ENCODE results near the gene ITGB1.
A peak's percentile ranks its signal among the peaks of the same experiment; 100 is the strongest.
"Not testable (repeated sequence)": the region's sequence is repeated elsewhere in the genome, so short reads cannot be mapped to it uniquely, and the experiment has no call there.

ITGB1 gene

DNA sequence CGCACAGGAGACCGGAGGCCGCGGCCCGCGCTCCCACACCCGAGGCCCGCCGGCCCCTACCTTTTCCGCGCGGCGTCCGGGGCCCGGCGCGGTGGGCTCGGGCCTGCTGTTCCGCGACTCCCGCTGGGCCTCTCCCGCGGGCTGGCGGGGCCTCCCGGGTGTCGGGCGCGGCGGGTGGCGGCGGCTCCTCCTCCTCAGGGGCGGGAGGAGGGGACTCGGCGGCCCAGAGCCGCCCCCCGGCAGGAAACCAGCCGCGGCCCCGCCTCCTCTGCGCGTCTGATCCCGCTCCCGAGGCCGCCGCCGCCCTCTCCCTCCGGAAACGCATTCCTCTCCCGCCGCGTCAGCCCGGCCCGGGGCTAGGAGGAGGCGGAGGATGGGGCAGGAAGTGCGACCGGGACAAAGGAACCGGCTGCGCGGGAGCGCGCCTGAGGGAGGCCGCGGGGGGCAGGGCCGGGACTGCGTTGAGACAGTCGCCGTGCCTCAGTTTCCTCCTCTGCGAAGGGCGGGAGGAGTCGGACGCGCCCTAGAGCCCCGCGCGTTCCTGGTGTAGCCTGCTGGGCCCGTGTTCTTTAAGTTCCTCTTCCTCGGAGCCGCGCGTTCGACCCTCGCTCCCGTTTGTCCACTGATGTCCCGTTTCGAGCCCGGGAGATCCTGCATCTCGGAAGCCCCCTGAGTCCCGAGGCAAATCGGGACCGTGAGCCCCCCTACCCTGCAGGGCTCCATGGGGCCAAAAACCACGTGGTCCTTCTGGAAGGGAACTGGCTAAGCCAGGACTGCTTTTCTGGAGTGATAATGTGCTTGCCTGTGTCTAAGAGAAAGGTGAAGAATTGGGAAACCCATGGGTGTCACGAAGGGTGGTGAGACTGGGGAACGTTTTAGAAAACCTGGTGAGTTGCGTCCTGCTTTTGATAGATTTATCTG, at the start of gene ITGB1:
Gene ITGB1, minus strand, starts transcription at position 146 of the 921 bp plus-strand sequence. CDS start 22,672 bp downstream, outside the sequence.
- DNase-seq: peak; percentile 87 to 94 (median 91)

DNA sequence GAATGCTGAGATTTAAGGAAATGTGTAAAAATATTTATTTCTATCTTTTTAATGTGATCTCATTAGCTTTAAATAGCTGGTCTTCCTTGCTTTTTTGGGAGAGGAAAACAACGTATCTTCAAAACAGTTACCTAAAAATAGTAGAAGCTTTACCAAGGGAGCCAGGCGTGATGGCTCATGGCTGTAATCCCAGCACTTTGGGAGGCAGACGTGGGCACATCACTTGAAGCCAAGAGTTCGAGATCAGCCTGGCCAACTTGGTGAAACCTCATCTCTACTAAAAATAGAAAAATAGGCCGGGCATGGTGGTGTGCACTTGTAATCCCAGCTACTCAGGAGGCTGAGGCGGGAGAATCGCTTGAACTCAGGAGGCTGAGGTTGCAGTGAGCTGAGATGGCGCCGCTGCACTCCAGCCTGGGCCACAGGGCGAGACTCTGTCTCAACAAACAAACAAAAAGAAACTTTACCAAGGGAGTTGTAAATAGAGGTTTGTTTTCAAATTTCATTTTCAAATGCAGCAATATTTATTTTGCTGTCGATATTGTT, 48.4 kb upstream of the ITGB1 start:
- no peak for DNase-seq

DNA sequence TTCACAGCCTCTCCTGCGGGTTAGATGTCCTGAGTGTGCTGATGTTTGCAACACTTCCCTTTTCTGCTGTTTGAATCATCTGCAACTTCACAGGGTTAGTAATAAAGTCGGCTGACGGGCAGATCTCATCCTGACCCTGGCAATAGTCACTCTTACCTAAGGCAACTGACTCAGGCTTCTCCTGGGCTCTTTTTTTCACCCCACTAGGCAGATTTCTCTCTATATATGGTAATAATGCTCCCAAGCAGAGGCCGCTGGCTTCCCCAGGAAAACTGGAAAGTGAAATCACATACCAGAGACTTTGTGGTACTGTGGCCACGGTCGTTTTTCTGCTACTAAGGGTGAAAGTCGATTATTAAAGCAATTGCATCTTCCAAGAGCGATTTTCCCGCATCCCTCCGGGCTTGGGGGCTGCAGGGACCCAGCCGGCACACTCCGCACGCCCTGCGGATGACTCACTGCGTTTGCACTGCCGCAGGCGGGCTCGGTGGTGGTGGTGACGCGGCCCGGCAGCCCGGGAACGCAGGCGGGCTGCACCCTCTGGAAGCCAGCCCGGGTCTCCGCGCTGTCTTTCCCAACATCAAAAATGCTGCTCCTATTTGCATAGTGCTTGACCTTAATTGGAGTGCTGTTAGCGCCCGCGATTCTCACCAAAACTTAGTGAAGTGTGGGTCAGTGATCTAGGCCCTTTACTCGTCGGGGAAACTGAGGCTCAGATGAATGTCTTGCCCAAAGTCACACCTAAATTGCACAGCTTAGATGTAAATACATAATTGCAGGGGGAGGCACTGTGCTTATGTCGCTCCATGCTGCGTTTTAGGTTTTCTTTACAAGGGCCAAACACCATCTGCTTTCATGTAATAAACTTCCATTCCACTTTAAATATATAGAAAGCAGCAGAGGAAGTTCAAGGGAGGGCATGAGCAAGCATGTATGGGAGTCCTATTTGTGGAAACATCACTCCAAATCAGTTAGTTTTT, 47.6 kb upstream of the ITGB1 start:
- DNase-seq: no peak

- DNase-seq: no peak
Observed at GRCh38 chr10:33001908-33002492, 44.0 kb upstream of the ITGB1 start.

DNA sequence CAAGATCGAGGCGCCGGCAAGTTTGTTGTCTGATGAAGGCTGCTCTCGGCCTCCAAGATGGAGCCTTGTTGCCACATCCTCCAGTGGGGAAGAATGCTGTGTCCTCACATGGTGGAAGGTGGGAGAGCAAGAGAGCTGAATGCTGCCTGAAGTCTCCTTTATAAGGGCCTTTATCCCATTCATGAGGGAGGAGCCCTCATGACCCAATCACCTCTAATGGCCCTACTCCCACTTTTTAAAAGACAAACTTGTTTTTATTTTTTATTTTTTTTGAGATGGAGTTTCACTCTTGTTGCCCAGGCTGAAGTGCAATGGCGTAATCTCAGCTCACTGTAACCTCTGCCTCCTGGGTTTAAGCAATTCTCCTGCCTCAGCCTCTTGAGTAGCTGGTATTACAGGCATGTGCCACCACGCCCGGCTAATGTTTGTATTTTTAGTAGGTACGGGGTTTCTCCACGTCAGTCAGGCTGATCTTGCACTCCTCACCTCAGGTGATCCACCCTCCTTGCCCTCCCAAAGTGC, 40.1 kb upstream of the ITGB1 start:
- DNase-seq: not testable (repeated sequence)

- no peak for DNase-seq
Observed at GRCh38 chr10:32995751-32996150, 37.7 kb upstream of the ITGB1 start.

DNA sequence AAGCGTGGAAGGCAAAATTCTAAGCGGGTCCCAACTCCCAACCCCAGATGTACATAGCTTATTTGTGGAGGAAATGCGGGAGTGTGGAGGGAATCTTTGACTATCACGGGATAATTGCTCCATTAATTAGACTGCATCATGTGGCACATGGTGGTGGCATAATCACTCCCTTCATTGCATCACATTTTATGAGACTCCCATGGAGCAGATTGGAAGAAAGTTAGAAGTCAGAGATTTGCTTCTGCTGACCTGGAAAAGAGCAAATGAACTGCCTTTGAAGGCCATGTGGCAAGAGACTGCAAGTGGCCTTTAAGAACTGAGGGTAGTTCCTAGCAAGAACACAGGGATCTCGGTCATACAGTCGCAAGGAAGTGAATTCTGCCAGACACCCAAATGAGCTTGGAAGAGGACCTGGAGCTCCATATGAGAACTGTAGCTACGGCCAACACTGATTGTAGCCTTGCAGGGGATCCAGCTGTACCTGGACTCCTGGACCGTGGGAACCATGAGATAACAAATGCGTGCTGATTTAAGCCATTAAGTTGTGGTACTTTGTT, 37.1 kb upstream of the ITGB1 start:
- DNase-seq: no peak

DNA sequence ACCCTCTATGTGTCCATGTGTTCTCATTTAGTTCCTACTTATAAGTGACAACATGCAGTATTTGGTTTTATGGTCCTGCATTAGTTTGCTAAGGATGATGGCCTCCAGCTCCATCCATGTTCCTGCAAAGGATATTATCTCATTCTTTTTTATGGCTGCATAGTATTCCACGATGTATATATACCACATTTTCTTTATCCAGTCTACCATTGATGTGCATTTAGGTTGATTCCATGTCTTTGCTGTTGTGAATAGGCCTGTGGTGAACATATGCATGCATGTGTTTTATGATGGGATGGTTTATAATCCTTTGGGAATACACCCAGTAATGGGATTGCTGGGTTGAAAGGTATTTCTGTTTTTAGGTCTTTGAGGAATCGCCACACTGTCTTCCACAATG, 36.6 kb upstream of the ITGB1 start:
- DNase-seq: not testable (repeated sequence)

DNA sequence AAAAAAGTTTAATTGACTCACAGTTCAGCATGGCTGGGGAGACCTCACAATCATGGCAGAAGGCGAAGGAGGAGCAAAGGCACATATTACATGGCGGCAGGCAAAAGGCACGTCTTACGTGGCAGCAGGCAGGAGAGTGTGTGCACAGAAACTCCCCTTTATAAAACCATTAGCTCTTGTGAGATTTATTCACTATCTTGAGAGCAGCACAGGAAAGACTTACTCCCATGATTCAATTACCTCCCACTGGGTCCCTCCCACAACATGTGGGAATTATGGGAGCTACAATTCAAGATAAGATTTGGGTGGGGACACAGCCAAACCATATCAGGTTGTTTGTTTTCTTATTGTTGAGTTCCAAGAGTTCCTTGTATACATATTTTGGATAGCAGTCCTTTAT, 34.3 kb upstream of the ITGB1 start:
- DNase-seq: not testable (repeated sequence)

- DNase-seq: no peak
Observed at GRCh38 chr10:32990811-32991210, 32.8 kb upstream of the ITGB1 start.

GRCh38 chr10:32988604-32989003, 30.6 kb upstream of the ITGB1 start:
- no peak for DNase-seq

DNA sequence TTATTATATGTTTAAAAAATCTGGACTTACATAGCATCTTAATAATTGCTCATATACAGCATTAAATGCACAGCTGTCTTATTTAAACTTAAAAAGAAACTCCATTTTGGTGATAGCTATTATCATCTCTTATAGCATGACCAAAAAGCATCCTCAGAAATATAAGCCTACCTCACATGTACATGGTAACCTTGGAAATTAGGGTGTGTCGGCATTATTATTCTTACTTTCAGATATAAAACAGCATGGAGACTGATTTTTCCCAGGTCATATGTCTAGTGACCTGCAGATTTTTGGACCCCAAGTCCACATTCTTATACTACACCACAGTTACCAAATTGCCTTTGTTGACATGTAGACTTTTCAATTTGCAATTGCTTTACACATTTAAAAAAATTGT, 29.1 kb upstream of the ITGB1 start:
- DNase-seq: no peak

DNA sequence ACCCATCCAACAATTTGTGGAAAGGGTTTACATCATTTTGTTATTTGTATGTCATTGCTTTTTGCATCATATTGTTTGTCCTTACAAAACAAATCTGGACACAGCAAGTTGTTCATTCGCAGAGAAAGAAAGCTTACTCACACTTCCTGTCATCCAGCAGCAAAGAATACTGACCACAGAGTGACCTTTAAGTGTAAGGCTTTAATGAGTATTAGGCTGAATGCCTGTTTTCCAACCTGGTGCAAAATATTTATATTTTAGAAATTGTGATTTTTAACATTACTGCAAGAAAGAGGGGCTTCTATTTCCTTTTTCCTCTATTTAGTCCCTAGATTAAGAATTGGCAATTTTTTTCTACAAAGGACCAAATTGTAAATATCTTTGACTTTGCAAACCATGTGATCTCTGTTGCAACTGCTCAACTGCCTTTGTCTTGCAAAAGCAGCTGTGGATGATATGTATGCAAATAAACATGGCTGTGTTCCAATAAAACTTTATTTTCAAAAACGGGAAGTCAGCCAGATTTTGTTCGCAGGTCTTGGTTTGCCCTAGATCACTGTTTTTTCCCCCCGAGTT, 27.8 kb upstream of the ITGB1 start:
- DNase-seq: no peak

DNA sequence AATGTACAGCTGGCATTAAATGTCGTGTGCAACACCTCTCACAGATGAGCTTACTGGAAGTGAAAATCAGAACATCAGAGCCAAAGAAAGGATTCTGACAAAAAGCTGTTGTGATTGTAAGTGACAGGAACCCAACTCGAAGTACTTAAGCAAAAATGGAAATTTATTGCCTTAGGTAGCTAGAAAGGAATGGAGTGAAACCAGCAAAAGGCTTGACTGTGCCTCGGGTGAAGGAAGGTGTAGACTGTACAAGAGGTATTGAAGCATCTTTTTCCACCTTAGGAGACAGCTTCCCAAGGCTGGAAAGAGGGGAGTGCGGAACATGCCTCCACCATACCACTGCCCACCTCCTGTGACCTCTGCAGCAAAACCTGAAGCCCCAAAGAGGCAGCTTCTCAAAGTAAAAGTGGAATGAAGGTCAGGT, 27.3 kb upstream of the ITGB1 start:
- DNase-seq: no peak

DNA sequence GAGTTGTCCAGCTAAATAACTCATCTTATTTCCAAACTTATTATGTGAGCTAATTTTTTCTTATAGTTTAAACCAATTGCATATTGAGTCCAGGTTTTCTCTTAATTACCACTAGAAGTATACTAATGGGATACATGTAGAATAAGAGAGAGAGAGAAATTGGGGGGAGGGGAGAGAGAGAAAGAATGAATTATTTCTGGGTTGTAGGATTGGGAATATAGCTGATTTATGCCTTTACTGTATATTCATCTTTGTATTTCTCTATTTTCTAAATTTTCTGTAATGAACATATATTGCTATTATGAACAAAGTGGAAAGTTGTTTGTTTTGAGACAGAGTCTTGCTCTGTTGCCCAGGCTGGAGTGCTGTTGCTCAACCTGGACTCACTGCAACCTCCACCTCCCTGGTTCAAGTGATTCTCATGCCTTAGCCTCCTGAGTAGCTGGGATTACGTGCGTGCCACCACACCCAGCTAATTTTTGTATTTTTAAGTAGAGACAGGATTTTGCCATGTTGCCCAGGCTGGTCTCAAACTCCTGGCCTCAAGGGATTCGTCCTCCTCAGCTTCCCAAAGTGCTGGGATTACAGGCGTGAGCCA, 26.1 kb upstream of the ITGB1 start:
- no peak for DNase-seq

- DNase-seq: no peak
Observed at GRCh38 chr10:32982911-32983909, 25.2 kb upstream of the ITGB1 start.

- DNase-seq: no peak
Observed at GRCh38 chr10:32982293-32982709, 24.3 kb upstream of the ITGB1 start.

GRCh38 chr10:32981760-32982159, 23.7 kb upstream of the ITGB1 start:
- DNase-seq: peak in 1 of 3 experiments; percentile 0

GRCh38 chr10:32980558-32981468, 22.8 kb upstream of the ITGB1 start:
- peak; percentile 81 to 93 (median 84) for DNase-seq

All from NCI-H1417 (cell line).